GM12878 (cell line): ENCODE measurements around the gene NOTCH3. TPM values are rescaled to one million over a fixed set of nuclear protein-coding genes. Genes with fewer than 3 reads are reported as not detected.

Experiments used
- ATAC-seq: fragments of 200-7000 bp; cut with Tn5 transposase; 3 replicates; pipeline ENCODE4 v1.9.1; 2020; ENCODE audit warnings: mild to moderate bottlenecking, moderate library complexity
- BruUV-seq: library from RNA; stranded (reverse); fragments of 400-500 nt; replicated peaks from 2 replicates; lab custom pipeline; 2021; lab: Mats Ljungman, UMichigan
- CTCF ChIA-PET: fragments of 300-600 bp; sonication (Branson Sonifier 250); formaldehyde crosslinking; extraction: SDS; loops from one replicate; lab custom pipeline; 2021; ENCODE audit warnings: inconsistent platforms; lab: Yijun Ruan, JAX
- POLR2A ChIA-PET: fragments of 350-600 bp; formaldehyde crosslinking; extraction: SDS; loops from one replicate; lab custom pipeline; 2021; ENCODE audit warnings: inconsistent platforms; lab: Charles Lee
- RAD21 ChIA-PET: fragments of 300-600 bp; sonication (Branson Sonifier 250); formaldehyde crosslinking; loops from one replicate; lab custom pipeline; 2023; ENCODE audit warnings: antibody characterized with exemption; ENCODE audit not compliant: unreplicated experiment; lab: Charles Lee
- SMC1A ChIA-PET: fragments of 300-600 bp; sonication (Branson Sonifier 250); formaldehyde crosslinking; loops from one replicate; lab custom pipeline; 2023; ENCODE audit not compliant: unreplicated experiment, uncharacterized antibody; lab: Charles Lee
- DNase-seq: peaks from one replicate; pipeline ENCODE4 v3.0.0-alpha.2; 2011; ENCODE audit warnings: low read depth, low spot score
- FAIRE-seq: peaks from 3 replicates; lab custom pipeline; 2011; peaks lifted over from hg19 to GRCh38; lab: Jason Lieb, UNC
- H2AFZ ChIP-seq: 2 replicates; pipeline ENCODE4 v1.6.0; 2011; ENCODE audit warnings: low read depth, low read length, control low read depth; ENCODE audit not compliant: control insufficient read depth
- H3K27ac ChIP-seq: 2 replicates; pipeline ENCODE4 v1.5.1; 2011; ENCODE audit warnings: control low read depth; ENCODE audit not compliant: control insufficient read depth, insufficient read depth
- H3K27me3 ChIP-seq, 2 experiments: replicated peaks in 1 of 2; 2 replicates each; pipeline versions ENCODE4 v1.6.0 to v1.6.1; 2011; ENCODE audit warnings: low read length in 1 of 2; ENCODE audit not compliant: control insufficient read depth in 2 of 2, insufficient read depth in 2 of 2
- H3K36me3 ChIP-seq, 2 experiments: 2 replicates each; pipeline ENCODE4 v1.5.1; 2011; ENCODE audit warnings: low read length in 1 of 2; ENCODE audit not compliant: control insufficient read depth in 2 of 2, insufficient read depth in 2 of 2
- H3K4me1 ChIP-seq: 2 replicates; pipeline ENCODE4 v1.6.1; 2011; ENCODE audit warnings: mild to moderate bottlenecking, low read length, moderate library complexity, mixed read lengths; ENCODE audit not compliant: control insufficient read depth, insufficient read depth
- H3K4me2 ChIP-seq: 2 replicates; pipeline ENCODE4 v1.6.0; 2011; ENCODE audit warnings: control low read depth; ENCODE audit not compliant: control insufficient read depth, insufficient read depth
- H3K4me3 ChIP-seq: fragments of 200-600 bp; sonication (generic); 2 replicates; pipeline ENCODE4 v1.5.1; 2016
- H3K79me2 ChIP-seq: 2 replicates; pipeline ENCODE4 v1.6.0; 2011; ENCODE audit warnings: low read length; ENCODE audit not compliant: control insufficient read depth, insufficient read depth
- H3K9ac ChIP-seq: 2 replicates; pipeline ENCODE4 v1.8.0; 2011; ENCODE audit warnings: low read length, control low read depth, mixed read lengths; ENCODE audit not compliant: control insufficient read depth, insufficient read depth
- H3K9me3 ChIP-seq: replicated peaks from 3 replicates; pipeline ENCODE4 v1.5.1; 2011; ENCODE audit warnings: mild to moderate bottlenecking, low read length; ENCODE audit not compliant: control insufficient read depth, insufficient read depth
- H4K20me1 ChIP-seq: 2 replicates; pipeline ENCODE4 v1.6.0; 2011; ENCODE audit not compliant: control insufficient read depth, insufficient read depth
- MEF2A ChIP-seq: IDR thresholded peaks from 2 replicates; pipeline ENCODE4 v1.6.1; 2011; ENCODE audit warnings: low read depth, mild to moderate bottlenecking, low read length, moderate library complexity; ENCODE audit not compliant: insufficient read depth
- STAT3 ChIP-seq: IDR thresholded peaks from 2 replicates; pipeline ENCODE4 v1.6.1; 2011; ENCODE audit warnings: low read depth, low read length, improper control_type of control experiment
- ZBTB4 ChIP-seq: fragments of 450-650 bp; formaldehyde crosslinking; IDR thresholded peaks from 2 replicates; pipeline ENCODE4 v1.4.0; 2022; ENCODE audit warnings: mild to moderate bottlenecking, moderate library complexity
- WGBS: methylation state at CpG from one replicate; pipeline ENCODE4 v1.1.6; 2016; ENCODE audit warnings: low lambda C conversion rate; ENCODE audit not compliant: insufficient replicate concordance, insufficient coverage; ENCODE audit errors: missing lambda C conversion rate; 5-methylcytosine and 5-hydroxymethylcytosine counted together
- in situ Hi-C: fragments of 300-500 bp; cut with MboI; formaldehyde crosslinking; loops from 9 replicates; pipeline ENCODE4 v1.14.3; 2018; ENCODE audit warnings: mixed read lengths
- intact Hi-C: fragments of 100-400 bp; cut with micrococcal nuclease; formaldehyde crosslinking; loops from one replicate; pipeline ENCODE4 v1.14.2; 2022; ENCODE audit not compliant: unreplicated experiment
- polyA plus RNA-seq, 11 experiments: library from polyadenylated mRNA; depleted of rRNA in 4 of 11; unstranded in 6 of 11; stranded (reverse) in 5 of 11; fragments of >200 nt; fragmentation: Nextera tagmentation in 4 of 11; fragmentation: Illumina TruSeq in 1 of 11; extraction: Ambion mirVana in 4 of 11; extraction: Trizol in 1 of 11; gene quantifications; 1 replicate in 1 of 11; 2 replicates in 10 of 11; pipeline versions ENCODE4 v1.2.1 to v1.2.3, GENCODE V29; 2011 to 2016; ENCODE audit warnings: inconsistent platforms in 2 of 11, missing spikeins in 2 of 11, low read depth in 1 of 11
- total RNA-seq, 4 experiments: library from RNA; depleted of rRNA in 3 of 4; stranded (reverse); fragments of >200 nt in 3 of 4; fragmentation: Illumina TruSeq in 1 of 4; extraction: Trizol in 1 of 4; gene quantifications; 2 replicates each; pipeline versions ENCODE4 v1.2.1 to v1.2.3, GENCODE V29; 2013 to 2021

The NOTCH3 gene
- total and polyA plus RNA-seq, 10 of the 15 experiments (the other 5 are each of a cell fraction or from before 2014, with no cell fraction given): 0.01 to 0.42 (median 0.10) TPM; not detected in 5

- no peak overlapping the region for H3K9ac ChIP-seq
- ChIA-PET CTCF (interaction anchor here (1.1 to 2.7 kb wide), 5 partner anchors 11 to 63 kb away, joined by 4 to 15 read pairs (median 8); a partner anchor contains a TSS), SMC1A (no interaction called here), RAD21 (interaction anchor here (0.7 kb wide), 1 partner anchor 59 kb away, joined by 5 read pairs; no protein-coding TSS in a partner anchor), POLR2A (no interaction called here)
- H3K27ac ChIP-seq: no peak overlapping the region
- H4K20me1 ChIP-seq: no peaks in the 10 kb centered on the region
- no peak overlapping the region for H3K4me2 ChIP-seq
- no peak overlapping the region for H2AFZ ChIP-seq
- no peak for TF ChIP-seq STAT3
- TF ChIP-seq ZBTB4 (CRISPR knock-in tag): no peak
- TF ChIP-seq MEF2A: no peak
- no TSS peak for BruUV-seq
- peaks cover 3% of the 10 kb centered on the region; the same call in 2 of the 3 replicates for H3K9me3 ChIP-seq
- no peak overlapping the region for H3K4me3 ChIP-seq
- H3K79me2 ChIP-seq: no peaks in the 10 kb centered on the region
- in situ Hi-C loops (no loop called here), intact Hi-C loops (no loop called here)
- ATAC-seq (no peak), FAIRE-seq (no peak), DNase-seq (no peak)
- H3K27me3 ChIP-seq: no peaks in the 10 kb centered on the region
- WGBS: 53% methylated on average over 5 of the region's 5 CpGs
- no peaks in the 10 kb centered on the region for H3K4me1 ChIP-seq
- H3K36me3 ChIP-seq: no peaks in the 10 kb centered on the region
Measured at GRCh38 chr19:15155296-15155695, 45.5 kb downstream of the NOTCH3 start.
